IMR-90 (cell line): Measurements from ENCODE around the gene KRT77. TPM values are rescaled to one million over a fixed set of nuclear protein-coding genes. Genes with fewer than 3 reads are reported as not detected.

Experiments
- ATAC-seq: fragments of 200-7000 bp; cut with Tn5 transposase; 2 replicates; pipeline ENCODE4 v1.9.1; 2020; ENCODE audit warnings: low read depth, mild to moderate bottlenecking, moderate library complexity
- BruUV-seq: library from RNA; stranded (reverse); fragments of 400-500 nt; replicated peaks from 2 replicates; lab custom pipeline; 2021; lab: Mats Ljungman, UMichigan
- CTCF ChIA-PET: fragments of 300-600 bp; formaldehyde crosslinking; extraction: SDS; loops from one replicate; lab custom pipeline; 2021; ENCODE audit warnings: antibody characterized with exemption; lab: Yijun Ruan, JAX
- POLR2A ChIA-PET: fragments of 300-600 bp; sonication (Branson Sonifier 250); formaldehyde crosslinking; loops from one replicate; lab custom pipeline; 2022; ENCODE audit warnings: antibody characterized with exemption; ENCODE audit not compliant: unreplicated experiment; lab: Charles Lee
- DNase-seq: peaks from one replicate; pipeline ENCODE4 v3.0.0; 2013
- H2AFZ ChIP-seq: replicated peaks from 2 replicates; pipeline ENCODE3; 2013; ENCODE audit warnings: low read length, mild to moderate bottlenecking; ENCODE audit not compliant: poor library complexity
- H2AK5ac ChIP-seq: 2 replicates; pipeline ENCODE4 v1.6.1; 2013; ENCODE audit warnings: low read depth, low read length, inconsistent platforms
- H2AK9ac ChIP-seq: replicated peaks from 2 replicates; pipeline ENCODE3; 2013; ENCODE audit warnings: mild to moderate bottlenecking, low read depth, low read length, moderate library complexity; ENCODE audit not compliant: poor library complexity
- H2BK120ac ChIP-seq: 2 replicates; pipeline ENCODE4 v1.6.1; 2013; ENCODE audit warnings: low read depth, low read length, inconsistent platforms
- H2BK15ac ChIP-seq: 3 replicates; pipeline ENCODE4 v1.6.1; 2013; ENCODE audit warnings: low read depth, low read length, inconsistent platforms
- H2BK20ac ChIP-seq: 2 replicates; pipeline ENCODE4 v1.6.1; 2013; ENCODE audit warnings: low read depth, mild to moderate bottlenecking, inconsistent platforms, low read length, moderate library complexity
- H2BK5ac ChIP-seq: 2 replicates; pipeline ENCODE4 v1.6.1; 2013; ENCODE audit warnings: mild to moderate bottlenecking, low read depth, low read length, inconsistent platforms; ENCODE audit not compliant: poor library complexity, severe bottlenecking
- H3K14ac ChIP-seq: replicated peaks from 2 replicates; pipeline ENCODE4 v1.6.1; 2013; ENCODE audit warnings: low read depth, low read length, inconsistent platforms
- H3K18ac ChIP-seq: 2 replicates; pipeline ENCODE4 v1.6.1; 2013; ENCODE audit warnings: low read depth, low read length, control low read depth
- H3K23ac ChIP-seq: 2 replicates; pipeline ENCODE4 v1.6.1; 2013; ENCODE audit warnings: low read depth, low read length, inconsistent platforms
- H3K27ac ChIP-seq: 2 replicates; pipeline ENCODE4 v1.5.1; 2013; ENCODE audit warnings: mild to moderate bottlenecking, control low read depth, low read length; ENCODE audit not compliant: insufficient read depth
- H3K27me3 ChIP-seq: 2 replicates; pipeline ENCODE4 v1.6.1; 2013; ENCODE audit warnings: low read length; ENCODE audit not compliant: control insufficient read depth, insufficient read depth
- H3K36me3 ChIP-seq: 2 replicates; pipeline ENCODE4 v1.6.1; 2013; ENCODE audit warnings: low read length, mixed read lengths; ENCODE audit not compliant: control insufficient read depth, insufficient read depth
- H3K4ac ChIP-seq: 2 replicates; pipeline ENCODE4 v1.6.1; 2013; ENCODE audit warnings: low read depth, low read length, inconsistent platforms
- H3K4me1 ChIP-seq: 2 replicates; pipeline ENCODE4 v1.6.1; 2013; ENCODE audit warnings: low read length, mixed read lengths; ENCODE audit not compliant: control insufficient read depth, insufficient read depth
- H3K4me2 ChIP-seq: 2 replicates; pipeline ENCODE4 v1.6.1; 2013; ENCODE audit warnings: low read depth, mild to moderate bottlenecking, control low read depth, low read length, moderate library complexity
- H3K4me3 ChIP-seq: 2 replicates; pipeline ENCODE4 v1.5.1; 2013; ENCODE audit warnings: low read depth, mild to moderate bottlenecking, control low read depth, low read length, moderate library complexity; ENCODE audit not compliant: insufficient read depth
- H3K56ac ChIP-seq: 2 replicates; pipeline ENCODE4 v1.6.1; 2013; ENCODE audit warnings: low read length, inconsistent platforms; ENCODE audit not compliant: insufficient read depth; ENCODE audit errors: extremely low read depth
- H3K79me1 ChIP-seq, 2 experiments: 2 replicates each; pipeline ENCODE4 v1.6.1; 2013; ENCODE audit warnings: low read length in 2 of 2, inconsistent platforms in 1 of 2, low read depth in 1 of 2
- H3K9ac ChIP-seq: 2 replicates; pipeline ENCODE4 v1.6.1; 2013; ENCODE audit warnings: low read depth, low read length, control low read depth
- H3K9me1 ChIP-seq: 2 replicates; pipeline ENCODE4 v1.6.1; 2013; ENCODE audit warnings: low read length, inconsistent platforms; ENCODE audit not compliant: insufficient read depth
- H3K9me3 ChIP-seq: 2 replicates; pipeline ENCODE4 v1.6.1; 2013; ENCODE audit warnings: low read length; ENCODE audit not compliant: control insufficient read depth, insufficient read depth
- H4K20me1 ChIP-seq: 2 replicates; pipeline ENCODE4 v1.6.1; 2013; ENCODE audit warnings: low read length, inconsistent platforms; ENCODE audit not compliant: insufficient read depth
- H4K5ac ChIP-seq: 2 replicates; pipeline ENCODE4 v1.6.1; 2013; ENCODE audit warnings: mild to moderate bottlenecking, low read depth, low read length, control low read depth
- H4K8ac ChIP-seq, 2 experiments: 2 replicates each; pipeline ENCODE4 v1.6.1; 2013; ENCODE audit warnings: low read depth in 2 of 2, low read length in 2 of 2, control low read depth in 1 of 2, inconsistent platforms in 1 of 2
- H4K91ac ChIP-seq: 2 replicates; pipeline ENCODE4 v1.6.1; 2013; ENCODE audit warnings: low read depth, low read length, inconsistent platforms; ENCODE audit not compliant: insufficient read depth
- BHLHE40 ChIP-seq: fragments of 150-350 bp; IDR thresholded peaks from 2 replicates; pipeline ENCODE4 v1.6.1; 2016; ENCODE audit warnings: mild to moderate bottlenecking, low read depth, low read length
- CEBPB ChIP-seq: IDR thresholded peaks from 2 replicates; pipeline ENCODE4 v1.6.1; 2012; ENCODE audit warnings: low read depth, low read length, improper control_type of control experiment
- CHD1 ChIP-seq: IDR thresholded peaks from 2 replicates; pipeline ENCODE4 v1.6.1; 2012; ENCODE audit warnings: low read depth, low read length, improper control_type of control experiment
- CTCF ChIP-seq: conservative IDR thresholded peaks from 2 replicates; pipeline ENCODE4 v1.5.1; 2012; ENCODE audit warnings: mild to moderate bottlenecking, low read depth, low read length, improper control_type of control experiment
- ELK1 ChIP-seq: fragments of 150-350 bp; IDR thresholded peaks from 2 replicates; pipeline ENCODE4 v1.6.1; 2016; ENCODE audit warnings: low read depth, mild to moderate bottlenecking, low read length, moderate library complexity, borderline replicate concordance
- MAZ ChIP-seq: IDR thresholded peaks from 2 replicates; pipeline ENCODE4 v1.6.1; 2012; ENCODE audit warnings: low read depth, mild to moderate bottlenecking, low read length, improper control_type of control experiment, moderate library complexity, borderline replicate concordance
- MXI1 ChIP-seq: IDR thresholded peaks from 2 replicates; pipeline ENCODE4 v1.6.1; 2012; ENCODE audit warnings: low read depth, mild to moderate bottlenecking, low read length, moderate library complexity, borderline replicate concordance
- NFE2L2 ChIP-seq: fragments of 150-350 bp; IDR thresholded peaks from 2 replicates; pipeline ENCODE4 v1.6.1; 2016; ENCODE audit warnings: low read depth, mild to moderate bottlenecking, low read length
- POLR2A ChIP-seq: IDR thresholded peaks from 2 replicates; pipeline ENCODE4 v1.6.1; 2012; ENCODE audit warnings: mild to moderate bottlenecking, low read depth, low read length
- RAD21 ChIP-seq: IDR thresholded peaks from 2 replicates; pipeline ENCODE4 v1.6.1; 2012; ENCODE audit warnings: low read length, improper control_type of control experiment
- SMC3 ChIP-seq: fragments of 150-350 bp; IDR thresholded peaks from 2 replicates; pipeline ENCODE4 v1.6.1; 2016; ENCODE audit warnings: low read depth, mild to moderate bottlenecking, antibody characterized with exemption, low read length, moderate library complexity
- USF2 ChIP-seq: fragments of 150-350 bp; IDR thresholded peaks from 2 replicates; pipeline ENCODE4 v1.6.1; 2017; ENCODE audit warnings: mild to moderate bottlenecking, antibody characterized with exemption, low read length, low read depth
- WGBS, 2 experiments: methylation state at CpG; one replicate each; pipeline versions ENCODE4 v1.1.5 to v1.1.7; 2013; ENCODE audit warnings: missing lambda C conversion rate in 2 of 2; ENCODE audit not compliant: insufficient read length in 1 of 2; ENCODE audit errors: extremely low coverage in 2 of 2; 5-methylcytosine and 5-hydroxymethylcytosine counted together
- dilution Hi-C: fragments of 300-500 bp; cut with HindIII; formaldehyde crosslinking; loops from one replicate; pipeline ENCODE4 v1.14.3; 2018; ENCODE audit warnings: low sequenced_read_pairs; ENCODE audit not compliant: unreplicated experiment
- in situ Hi-C: fragments of 300-500 bp; cut with MboI; formaldehyde crosslinking; loops from 3 replicates; pipeline ENCODE4 v1.14.3; 2019; ENCODE audit warnings: low sequenced_read_pairs, inconsistent platforms, mixed read lengths
- intact Hi-C: fragments of 100-400 bp; cut with micrococcal nuclease; formaldehyde crosslinking; loops from 2 replicates; pipeline ENCODE4 v1.10.0; 2022
- polyA plus RNA-seq, 3 experiments: library from polyadenylated mRNA; depleted of rRNA; stranded (reverse); fragments of >200 nt; gene quantifications; 2 replicates each; pipeline ENCODE4 v1.2.3, GENCODE V29; 2012; ENCODE audit warnings: low replicate concordance in 1 of 3
- total RNA-seq: library from RNA; depleted of rRNA; stranded (reverse); fragments of >200 nt; gene quantifications from 2 replicates; pipeline ENCODE4 v1.2.3, GENCODE V29; 2012

KRT77 gene
- total and polyA plus RNA-seq, 2 of the 4 experiments (the other 2 are of a cell fraction), result not detected

GRCh38 chr12:52670506-52670905 is 32.8 kb downstream of the KRT77 start:
- ChIA-PET CTCF (no interaction called here), POLR2A (no interaction called here)
- no TSS peak for BruUV-seq
- ATAC-seq, result no peak
- TF ChIP-seq POLR2A (no peak), RAD21 (no peak), SMC3 (no peak), BHLHE40 (no peak), MXI1 (no peak), CHD1 (no peak), CTCF (no peak), CEBPB (no peak), USF2 (no peak), NFE2L2 (no peak), ELK1 (no peak), MAZ (no peak)
- no peak overlapping the region for H4K91ac ChIP-seq
- H2BK15ac ChIP-seq, result no peak overlapping the region
- H3K79me1 ChIP-seq, result no peaks in the 10 kb centered on the region
- H3K56ac ChIP-seq, result no peak overlapping the region
- no peak overlapping the region for H2AK9ac ChIP-seq
- H4K20me1 ChIP-seq, result no peaks in the 10 kb centered on the region
- H4K5ac ChIP-seq, result no peak overlapping the region
- no peak overlapping the region for H2BK120ac ChIP-seq
- no peak overlapping the region for H3K4ac ChIP-seq
- no peak for DNase-seq
- H3K4me2 ChIP-seq, result no peak overlapping the region
- H3K14ac ChIP-seq, result no peak overlapping the region
- no peaks in the 10 kb centered on the region for H3K9me1 ChIP-seq
- H3K27me3 ChIP-seq, result peaks cover 15% of the 10 kb centered on the region
- no peak overlapping the region for H4K8ac ChIP-seq
- no peaks in the 10 kb centered on the region for H3K9me3 ChIP-seq
- no peaks in the 10 kb centered on the region for H3K4me1 ChIP-seq
- no CpG with 5 or more reads among the region's 4 CpGs for WGBS, 2 experiments
- H3K23ac ChIP-seq, result no peak overlapping the region
- no peak overlapping the region for H3K27ac ChIP-seq
- H2AFZ ChIP-seq, result no peak overlapping the region
- no peak overlapping the region for H2BK20ac ChIP-seq
- H3K18ac ChIP-seq, result no peak overlapping the region
- H3K36me3 ChIP-seq, result no peaks in the 10 kb centered on the region
- no peak overlapping the region for H2BK5ac ChIP-seq
- H2AK5ac ChIP-seq, result no peak overlapping the region
- no peak overlapping the region for H3K4me3 ChIP-seq
- intact Hi-C loops (no loop called here), in situ Hi-C loops (no loop called here), dilution Hi-C loops (no loop called here)
- H3K9ac ChIP-seq, result no peak overlapping the region
